ENCODE results near the gene KLHL14.
"Not testable (repeated sequence)": the region's sequence is repeated elsewhere in the genome, so short reads cannot be mapped to it uniquely, and the experiment has no call there.

KLHL14 gene

GRCh38 chr18:32801228-32801627 is 28.4 kb upstream of the KLHL14 start:
- TF ChIP-seq POLR2AphosphoS5 (IDR thresholded peaks at IDR 0.05; ENCODE audit: low read depth) (no peak), GABPA (IDR thresholded peaks at IDR 0.05; ENCODE audit: low read depth) (no peak), SPI1 (IDR thresholded peaks at IDR 0.05; ENCODE audit: borderline replicate concordance, low read depth) (no peak), CTCF (IDR thresholded peaks at IDR 0.05; ENCODE audit: insufficient read depth, low read length) (no peak), REST (IDR thresholded peaks at IDR 0.05; ENCODE audit: insufficient replicate concordance, low read depth) (no peak)
- no peak for DNase-seq (ENCODE audit: low read depth in 1 of 2, low spot score in 1 of 2)
- Histone ChIP-seq H3K27me3 (ENCODE audit: insufficient read depth, poor library complexity, severe bottlenecking) (no peaks in the 10 kb centered on the region), H3K27ac (replicated peaks) (no peak overlapping the region), H3K4me3 (replicated peaks; ENCODE audit: insufficient read depth, low read length) (no peak overlapping the region)

GRCh38 chr18:32798209-32798960 is 25.6 kb upstream of the KLHL14 start:
- Histone ChIP-seq H3K27ac (replicated peaks) (no peak overlapping the region), H3K4me3 (replicated peaks; ENCODE audit: insufficient read depth, low read length) (no peak overlapping the region), H3K27me3 (ENCODE audit: insufficient read depth, poor library complexity, severe bottlenecking) (no peaks in the 10 kb centered on the region)
- no peak for DNase-seq (ENCODE audit: low read depth in 1 of 2, low spot score in 1 of 2)
- no peak for TF ChIP-seq SPI1 (IDR thresholded peaks at IDR 0.05; ENCODE audit: borderline replicate concordance, low read depth)
- TF ChIP-seq POLR2AphosphoS5 (IDR thresholded peaks at IDR 0.05; ENCODE audit: low read depth), result no peak
- no peak for TF ChIP-seq GABPA (IDR thresholded peaks at IDR 0.05; ENCODE audit: low read depth)
- no peak for TF ChIP-seq CTCF (IDR thresholded peaks at IDR 0.05; ENCODE audit: insufficient read depth, low read length)
- no peak for TF ChIP-seq REST (IDR thresholded peaks at IDR 0.05; ENCODE audit: insufficient replicate concordance, low read depth)

- not testable (repeated sequence) for H3K4me3 ChIP-seq (replicated peaks; ENCODE audit: insufficient read depth, low read length); DNase-seq (ENCODE audit: low read depth in 1 of 2, low spot score in 1 of 2)
These were observed 21.8 kb upstream of the KLHL14 start for GRCh38 chr18:32794667-32795066.

GRCh38 chr18:32779010-32779409 is 6.2 kb upstream of the KLHL14 start:
- DNase-seq (ENCODE audit: low read depth in 1 of 2, low spot score in 1 of 2), result no peak
- no peak for TF ChIP-seq REST (IDR thresholded peaks at IDR 0.05; ENCODE audit: insufficient replicate concordance, low read depth)
- TF ChIP-seq GABPA (IDR thresholded peaks at IDR 0.05; ENCODE audit: low read depth), result no peak
- TF ChIP-seq CTCF (IDR thresholded peaks at IDR 0.05; ENCODE audit: insufficient read depth, low read length), result no peak
- no peak for TF ChIP-seq POLR2AphosphoS5 (IDR thresholded peaks at IDR 0.05; ENCODE audit: low read depth)
- TF ChIP-seq SPI1 (IDR thresholded peaks at IDR 0.05; ENCODE audit: borderline replicate concordance, low read depth), result no peak
- Histone ChIP-seq H3K27ac (replicated peaks) (no peak overlapping the region), H3K4me3 (replicated peaks; ENCODE audit: insufficient read depth, low read length) (no peak overlapping the region), H3K27me3 (ENCODE audit: insufficient read depth, poor library complexity, severe bottlenecking) (peaks cover 14% of the 10 kb centered on the region)

More at GRCh38 chr18:32794667-32795066, 21.8 kb upstream of the KLHL14 start:
- not testable (repeated sequence) for H3K27ac ChIP-seq (replicated peaks); H3K27me3 ChIP-seq (ENCODE audit: insufficient read depth, poor library complexity, severe bottlenecking)
